ENCODE results near the gene KDM2A.

KDM2A gene

GRCh38 chr11:67105964-67106363 lies 13.1 kb upstream of the KDM2A start:
- TF ChIP-seq TCF4 (CRISPR knock-in tag; IDR thresholded peaks at IDR 0.05; ENCODE audit: borderline replicate concordance) = no peak
- TF ChIP-seq PPARA (CRISPR knock-in tag; IDR thresholded peaks at IDR 0.05; ENCODE audit: borderline replicate concordance) = no peak
- TF ChIP-seq ZNF565 (CRISPR knock-in tag; conservative IDR thresholded peaks at IDR 0.05; ENCODE audit: low read depth) = no peak
- no peak for TF ChIP-seq CREB5 (CRISPR knock-in tag; IDR thresholded peaks at IDR 0.05; ENCODE audit: low read depth)
- no peak for TF ChIP-seq ISL1 (CRISPR knock-in tag; IDR thresholded peaks at IDR 0.05)
- TF ChIP-seq ESRRG (CRISPR knock-in tag; IDR thresholded peaks at IDR 0.05) = no peak
- no peak for ATAC-seq

GRCh38 chr11:67111261-67111660 lies 7.8 kb upstream of the KDM2A start:
- TF ChIP-seq CSDC2 (CRISPR knock-in tag; IDR thresholded peaks at IDR 0.05) = no peak
- no peak for TF ChIP-seq RARB (CRISPR knock-in tag; IDR thresholded peaks at IDR 0.05)
- TF ChIP-seq ZNF8 (CRISPR knock-in tag; IDR thresholded peaks at IDR 0.05) = no peak
- no peak for TF ChIP-seq CSRNP3 (CRISPR knock-in tag; IDR thresholded peaks at IDR 0.05)
- no peak for TF ChIP-seq ISL1 (CRISPR knock-in tag; IDR thresholded peaks at IDR 0.05)
- no peak for TF ChIP-seq POU6F1 (CRISPR knock-in tag; IDR thresholded peaks at IDR 0.05; ENCODE audit: borderline replicate concordance, low read depth)
- TF ChIP-seq ARNTL (CRISPR knock-in tag; IDR thresholded peaks at IDR 0.05; ENCODE audit: borderline replicate concordance, low read depth) = no peak
- no peak for TF ChIP-seq SNAI2 (CRISPR knock-in tag; IDR thresholded peaks at IDR 0.05)
- no peak for TF ChIP-seq ESRRG (CRISPR knock-in tag; IDR thresholded peaks at IDR 0.05)
- no peak for TF ChIP-seq ZFP3 (CRISPR knock-in tag; IDR thresholded peaks at IDR 0.05)
- no peak for TF ChIP-seq TOX (CRISPR knock-in tag; IDR thresholded peaks at IDR 0.05; ENCODE audit: borderline replicate concordance)
- no peak for TF ChIP-seq PATZ1 (CRISPR knock-in tag; IDR thresholded peaks at IDR 0.05; ENCODE audit: borderline replicate concordance)
- TF ChIP-seq CREB5 (CRISPR knock-in tag; IDR thresholded peaks at IDR 0.05; ENCODE audit: low read depth) = no peak
- no peak for TF ChIP-seq PPARA (CRISPR knock-in tag; IDR thresholded peaks at IDR 0.05; ENCODE audit: borderline replicate concordance)
- no peak for TF ChIP-seq ZNF70 (CRISPR knock-in tag; IDR thresholded peaks at IDR 0.05)
- peak; percentile 52 for ATAC-seq

- ATAC-seq = no peak
- TF ChIP-seq ISL1 (CRISPR knock-in tag; IDR thresholded peaks at IDR 0.05) (no peak), ZNF70 (CRISPR knock-in tag; IDR thresholded peaks at IDR 0.05) (no peak), CREB5 (CRISPR knock-in tag; IDR thresholded peaks at IDR 0.05; ENCODE audit: low read depth) (no peak), ZFP3 (CRISPR knock-in tag; IDR thresholded peaks at IDR 0.05) (no peak), ZNF565 (CRISPR knock-in tag; conservative IDR thresholded peaks at IDR 0.05; ENCODE audit: low read depth) (no peak), SNAI2 (CRISPR knock-in tag; IDR thresholded peaks at IDR 0.05) (no peak), POU6F1 (CRISPR knock-in tag; IDR thresholded peaks at IDR 0.05; ENCODE audit: borderline replicate concordance, low read depth) (no peak), TSHZ2 (CRISPR knock-in tag; IDR thresholded peaks at IDR 0.05) (no peak), ARNTL (CRISPR knock-in tag; IDR thresholded peaks at IDR 0.05; ENCODE audit: borderline replicate concordance, low read depth) (no peak), ZC3H10 (CRISPR knock-in tag; IDR thresholded peaks at IDR 0.05) (no peak), CSRNP3 (CRISPR knock-in tag; IDR thresholded peaks at IDR 0.05) (no peak), PPARA (CRISPR knock-in tag; IDR thresholded peaks at IDR 0.05; ENCODE audit: borderline replicate concordance) (no peak), TOX (CRISPR knock-in tag; IDR thresholded peaks at IDR 0.05; ENCODE audit: borderline replicate concordance) (no peak)
These were observed 5.8 kb upstream of the KDM2A start for GRCh38 chr11:67113231-67113721.

Data from SK-N-SH treated with all-trans-retinoic acid at 6 μM for 48 hours (cell line).